ENCODE data around the gene PAAF1.
"Not testable (repeated sequence)": the region's sequence is repeated elsewhere in the genome, so short reads cannot be mapped to it uniquely, and the experiment has no call there.

The PAAF1 gene

DNA sequence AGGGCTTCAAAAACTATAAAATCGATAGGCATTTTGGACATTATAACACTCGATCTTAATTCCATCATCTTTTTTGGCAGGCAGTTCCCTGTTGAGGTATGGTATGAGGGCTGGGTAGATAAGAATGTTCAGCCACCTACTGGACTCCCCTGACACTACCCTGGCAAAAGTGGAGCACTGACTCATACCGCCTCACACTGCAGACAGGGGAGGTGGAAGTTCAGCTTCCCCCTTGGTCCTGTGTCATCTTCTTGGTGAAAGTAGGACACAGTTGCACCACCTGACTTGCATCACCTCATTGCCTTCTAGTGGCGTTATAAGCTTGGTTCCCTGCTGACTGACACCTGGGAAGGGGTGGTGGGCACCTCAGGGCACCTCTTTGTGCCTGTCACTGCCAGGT lies 30.4 kb downstream of the PAAF1 start:
- DNase-seq (ENCODE audit: insufficient read length, low spot score) (no peak), FAIRE-seq (no peak)
- TF ChIP-seq POLR2AphosphoS5 (IDR thresholded peaks at IDR 0.05; ENCODE audit: low read depth, low read length) (no peak), POU2F2 (IDR thresholded peaks at IDR 0.05; ENCODE audit: low read depth, low read length) (no peak), TAF1 (IDR thresholded peaks at IDR 0.05; ENCODE audit: low read depth, low read length) (no peak), PAX5 (IDR thresholded peaks at IDR 0.05; ENCODE audit: insufficient read depth, low read length, severe bottlenecking) (no peak), POLR2A (IDR thresholded peaks at IDR 0.05; ENCODE audit: low read depth, low read length) (no peak), SPI1 (IDR thresholded peaks at IDR 0.05; ENCODE audit: low read depth, low read length) (no peak)

GRCh38 chr11:73912026-73912425 lies 35.2 kb downstream of the PAAF1 start:
- FAIRE-seq (no peak), DNase-seq (ENCODE audit: insufficient read length, low spot score) (no peak)
- TF ChIP-seq TAF1 (IDR thresholded peaks at IDR 0.05; ENCODE audit: low read depth, low read length) (no peak), POLR2AphosphoS5 (IDR thresholded peaks at IDR 0.05; ENCODE audit: low read depth, low read length) (no peak), PAX5 (IDR thresholded peaks at IDR 0.05; ENCODE audit: insufficient read depth, low read length, severe bottlenecking) (no peak), SPI1 (IDR thresholded peaks at IDR 0.05; ENCODE audit: low read depth, low read length) (no peak), POU2F2 (IDR thresholded peaks at IDR 0.05; ENCODE audit: low read depth, low read length) (no peak), POLR2A (IDR thresholded peaks at IDR 0.05; ENCODE audit: low read depth, low read length) (no peak)

- no peak for DNase-seq (ENCODE audit: insufficient read length, low spot score)
- FAIRE-seq, result no peak
- TF ChIP-seq POLR2AphosphoS5 (IDR thresholded peaks at IDR 0.05; ENCODE audit: low read depth, low read length) (no peak), POLR2A (IDR thresholded peaks at IDR 0.05; ENCODE audit: low read depth, low read length) (no peak), SPI1 (IDR thresholded peaks at IDR 0.05; ENCODE audit: low read depth, low read length) (no peak), POU2F2 (IDR thresholded peaks at IDR 0.05; ENCODE audit: low read depth, low read length) (no peak), PAX5 (IDR thresholded peaks at IDR 0.05; ENCODE audit: insufficient read depth, low read length, severe bottlenecking) (no peak), TAF1 (IDR thresholded peaks at IDR 0.05; ENCODE audit: low read depth, low read length) (no peak)
These were observed 36.7 kb downstream of the PAAF1 start for GRCh38 chr11:73913472-73913871.

DNA sequence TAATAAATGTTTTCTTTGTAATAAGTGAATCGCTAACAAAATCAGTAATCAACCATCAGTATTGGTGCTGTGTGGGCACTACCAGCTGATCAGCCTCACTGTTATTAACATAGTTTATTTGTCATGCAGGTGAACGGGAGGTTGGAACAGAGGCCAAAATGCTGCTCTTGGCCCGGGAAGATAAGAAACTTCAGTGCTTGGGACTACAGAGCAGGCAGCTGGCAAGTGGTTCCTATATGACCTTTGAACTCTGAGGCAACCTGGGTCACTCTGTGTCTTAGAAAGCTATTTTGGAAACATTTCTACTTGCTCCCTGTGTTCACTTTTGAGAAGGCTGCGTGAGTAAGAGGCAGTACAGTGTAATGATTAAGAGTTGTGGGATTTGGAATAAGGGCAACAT lies 37.5 kb downstream of the PAAF1 start:
- TF ChIP-seq POLR2A (IDR thresholded peaks at IDR 0.05; ENCODE audit: low read depth, low read length), result no peak
- no peak for TF ChIP-seq TAF1 (IDR thresholded peaks at IDR 0.05; ENCODE audit: low read depth, low read length)
- no peak for TF ChIP-seq POLR2AphosphoS5 (IDR thresholded peaks at IDR 0.05; ENCODE audit: low read depth, low read length)
- no peak for TF ChIP-seq POU2F2 (IDR thresholded peaks at IDR 0.05; ENCODE audit: low read depth, low read length)
- no peak for TF ChIP-seq SPI1 (IDR thresholded peaks at IDR 0.05; ENCODE audit: low read depth, low read length)
- no peak for TF ChIP-seq PAX5 (IDR thresholded peaks at IDR 0.05; ENCODE audit: insufficient read depth, low read length, severe bottlenecking)
- no peak for DNase-seq (ENCODE audit: insufficient read length, low spot score)
- FAIRE-seq, result no peak

- TF ChIP-seq TAF1 (IDR thresholded peaks at IDR 0.05; ENCODE audit: low read depth, low read length) (no peak), POLR2AphosphoS5 (IDR thresholded peaks at IDR 0.05; ENCODE audit: low read depth, low read length) (no peak), POLR2A (IDR thresholded peaks at IDR 0.05; ENCODE audit: low read depth, low read length) (no peak)
- no peak for DNase-seq (ENCODE audit: insufficient read length, low spot score)
- FAIRE-seq, result no peak
These were observed 39.6 kb downstream of the PAAF1 start for GRCh38 chr11:73916435-73916834.

GRCh38 chr11:73921180-73921579 lies 44.4 kb downstream of the PAAF1 start:
- TF ChIP-seq SPI1 (IDR thresholded peaks at IDR 0.05; ENCODE audit: low read depth, low read length) (no peak), TAF1 (IDR thresholded peaks at IDR 0.05; ENCODE audit: low read depth, low read length) (no peak), PAX5 (IDR thresholded peaks at IDR 0.05; ENCODE audit: insufficient read depth, low read length, severe bottlenecking) (no peak), POLR2A (IDR thresholded peaks at IDR 0.05; ENCODE audit: low read depth, low read length) (no peak), POU2F2 (IDR thresholded peaks at IDR 0.05; ENCODE audit: low read depth, low read length) (no peak), POLR2AphosphoS5 (IDR thresholded peaks at IDR 0.05; ENCODE audit: low read depth, low read length) (no peak)
- DNase-seq (ENCODE audit: insufficient read length, low spot score) (no peak), FAIRE-seq (no peak)

- no peak for FAIRE-seq
- TF ChIP-seq POLR2A (IDR thresholded peaks at IDR 0.05; ENCODE audit: low read depth, low read length) (no peak), SPI1 (IDR thresholded peaks at IDR 0.05; ENCODE audit: low read depth, low read length) (no peak)
- no peak for DNase-seq (ENCODE audit: insufficient read length, low spot score)
These were observed 52.6 kb downstream of the PAAF1 start for GRCh38 chr11:73929388-73929787.

- DNase-seq (ENCODE audit: insufficient read length, low spot score) (no peak), FAIRE-seq (peak; percentile 47)
- TF ChIP-seq POU2F2 (IDR thresholded peaks at IDR 0.05; ENCODE audit: low read depth, low read length) (no peak), TAF1 (IDR thresholded peaks at IDR 0.05; ENCODE audit: low read depth, low read length) (no peak), POLR2AphosphoS5 (IDR thresholded peaks at IDR 0.05; ENCODE audit: low read depth, low read length) (no peak), SPI1 (IDR thresholded peaks at IDR 0.05; ENCODE audit: low read depth, low read length) (no peak), PAX5 (IDR thresholded peaks at IDR 0.05; ENCODE audit: insufficient read depth, low read length, severe bottlenecking) (no peak), POLR2A (IDR thresholded peaks at IDR 0.05; ENCODE audit: low read depth, low read length) (no peak)
These were observed 54.3 kb downstream of the PAAF1 start for GRCh38 chr11:73931039-73931645.

DNA sequence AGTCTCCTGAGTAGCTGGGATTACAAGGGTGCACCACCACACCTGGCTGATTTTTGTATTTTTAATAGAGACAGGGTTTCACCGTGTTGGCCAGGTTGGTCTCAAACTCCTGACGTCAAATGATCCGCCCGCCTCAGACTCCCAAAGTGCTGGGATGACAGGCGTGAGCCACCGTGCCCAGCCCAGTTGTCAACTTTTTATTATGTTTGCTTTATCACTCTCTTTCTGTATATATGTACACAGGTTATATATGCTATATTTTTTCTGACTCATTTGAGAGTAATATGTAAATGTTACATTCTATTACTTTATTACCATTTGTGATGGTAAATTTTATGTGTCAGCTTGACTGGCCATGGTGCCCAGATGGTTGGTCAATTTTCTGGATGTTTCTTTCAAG lies 55.2 kb downstream of the PAAF1 start:
- no peak for FAIRE-seq
- TF ChIP-seq POLR2A (IDR thresholded peaks at IDR 0.05; ENCODE audit: low read depth, low read length), result no peak
- no peak for TF ChIP-seq POLR2AphosphoS5 (IDR thresholded peaks at IDR 0.05; ENCODE audit: low read depth, low read length)
- TF ChIP-seq PAX5 (IDR thresholded peaks at IDR 0.05; ENCODE audit: insufficient read depth, low read length, severe bottlenecking), result no peak
- TF ChIP-seq TAF1 (IDR thresholded peaks at IDR 0.05; ENCODE audit: low read depth, low read length), result no peak
- no peak for TF ChIP-seq POU2F2 (IDR thresholded peaks at IDR 0.05; ENCODE audit: low read depth, low read length)
- no peak for DNase-seq (ENCODE audit: insufficient read length, low spot score)

- TF ChIP-seq SPI1 (IDR thresholded peaks at IDR 0.05; ENCODE audit: low read depth, low read length) (no peak), POU2F2 (IDR thresholded peaks at IDR 0.05; ENCODE audit: low read depth, low read length) (no peak)
- FAIRE-seq, result no peak
These were observed 56.0 kb downstream of the PAAF1 start for GRCh38 chr11:73932781-73933180.

DNA sequence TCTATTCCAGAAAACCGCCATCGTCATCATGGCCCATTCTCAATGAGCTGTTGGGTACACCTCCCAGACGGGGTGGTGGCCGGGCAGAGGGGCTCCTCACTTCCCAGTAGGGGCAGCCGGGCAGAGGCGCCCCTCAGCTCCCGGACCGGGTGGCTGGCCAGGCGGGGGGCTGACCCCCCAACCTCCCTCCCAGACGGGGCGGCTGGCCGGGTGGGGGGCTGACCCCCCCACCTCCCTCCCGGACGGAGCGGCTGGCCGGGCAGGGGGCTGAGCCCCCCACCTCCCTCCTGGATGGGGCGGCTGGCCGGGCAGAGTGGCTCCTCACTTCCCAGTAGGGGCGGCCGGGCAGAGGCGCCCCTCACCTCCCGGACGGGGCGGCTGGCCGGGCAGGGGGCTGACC lies 59.2 kb downstream of the PAAF1 start:
- DNase-seq (ENCODE audit: insufficient read length, low spot score); FAIRE-seq: not testable (repeated sequence)

More at GRCh38 chr11:73932781-73933180, 56.0 kb downstream of the PAAF1 start:
- no peak for DNase-seq (ENCODE audit: insufficient read length, low spot score)
